ENCODE measurements around the gene RPS6KA3. TPM values are rescaled to one million over a fixed set of nuclear protein-coding genes. Genes with fewer than 3 reads are reported as not detected.

The RPS6KA3 gene
- total and polyA plus RNA-seq, 4 donors, result 12.5 to 81.4 (median 39.3) TPM

GRCh38 chrX:20269848-20270561, 3.3 kb upstream of the RPS6KA3 start:
- H3K27me3 ChIP-seq (ENCODE audit: control insufficient read depth in 3 of 3, insufficient read depth in 3 of 3, low read length in 2 of 3), result peaks cover 4 to 37% (median 24%) of the 10 kb centered on the region in 3 donors
- WGBS, 2 donors, result 79 to 94% methylated on average over 4 of the region's 4 CpGs
- no peak for TF ChIP-seq CTCF (IDR thresholded peaks at IDR 0.05; ENCODE audit: control extremely low read depth, extremely low read depth)

GRCh38 chrX:20267931-20268701, 1.4 kb upstream of the RPS6KA3 start:
- peak overlapping the region; percentile 49 to 92 for H3K27ac ChIP-seq (ENCODE audit: low read depth in 1 of 2, low read length in 1 of 2)
- peaks cover 0 to 4% (median 0%) of the 10 kb centered on the region in 4 donors for H3K9me3 ChIP-seq (ENCODE audit: control insufficient read depth in 4 of 4, insufficient read depth in 3 of 4, low read length in 3 of 4)
- peaks cover 4 to 44% (median 19%) of the 10 kb centered on the region in 3 donors for H3K27me3 ChIP-seq (ENCODE audit: control insufficient read depth in 3 of 3, insufficient read depth in 3 of 3, low read length in 2 of 3)
- WGBS, 2 donors, result 14 to 42% methylated on average over 39 to 54 of the region's 54 CpGs
- TF ChIP-seq CTCF (IDR thresholded peaks at IDR 0.05; ENCODE audit: control extremely low read depth, extremely low read depth), result no peak
- no peak overlapping the region for H3K4me3 ChIP-seq
- peak; percentile 62 to 77 (median 72) for DNase-seq
- peaks cover 0 to 7% (median 0%) of the 10 kb centered on the region in 5 donors for H3K4me1 ChIP-seq (ENCODE audit: control insufficient read depth in 5 of 5, insufficient read depth in 5 of 5, low read length in 5 of 5)
- no peak overlapping the region for H3K9ac ChIP-seq (ENCODE audit: insufficient read depth in 1 of 2, low read length in 2 of 2)
- H3K36me3 ChIP-seq (ENCODE audit: control insufficient read depth in 4 of 4, insufficient read depth in 4 of 4, low read length in 4 of 4), result no peaks in the 10 kb centered on the region
- no peak for ATAC-seq (ENCODE audit: insufficient read depth, low FRiP score)

More at GRCh38 chrX:20269848-20270561, 3.3 kb upstream of the RPS6KA3 start:
- DNase-seq (no peak), ATAC-seq (ENCODE audit: insufficient read depth, low FRiP score) (no peak)
- H3K9me3 ChIP-seq (ENCODE audit: control insufficient read depth in 4 of 4, insufficient read depth in 3 of 4, low read length in 3 of 4), result peaks cover 0 to 4% (median 0%) of the 10 kb centered on the region in 4 donors
- H3K4me3 ChIP-seq, result no peak overlapping the region
- H3K4me1 ChIP-seq (ENCODE audit: control insufficient read depth in 5 of 5, insufficient read depth in 5 of 5, low read length in 5 of 5), result peaks cover 0 to 3% (median 0%) of the 10 kb centered on the region in 5 donors
- no peak overlapping the region for H3K9ac ChIP-seq (ENCODE audit: insufficient read depth in 1 of 2, low read length in 2 of 2)
- H3K27ac ChIP-seq (ENCODE audit: low read depth in 1 of 2, low read length in 1 of 2), result no peak overlapping the region
- no peaks in the 10 kb centered on the region for H3K36me3 ChIP-seq (ENCODE audit: control insufficient read depth in 4 of 4, insufficient read depth in 4 of 4, low read length in 4 of 4)

GRCh38 chrX:20267607-20267930, 860 bp upstream of the RPS6KA3 start:
- 0 to 30% methylated on average over 14 of the region's 14 CpGs for WGBS, 2 donors
- H3K36me3 ChIP-seq (ENCODE audit: control insufficient read depth in 4 of 4, insufficient read depth in 4 of 4, low read length in 4 of 4), result no peaks in the 10 kb centered on the region
- H3K27ac ChIP-seq (ENCODE audit: low read depth in 1 of 2, low read length in 1 of 2), result peak overlapping the region; percentile 79 to 92
- peaks cover 4 to 44% (median 17%) of the 10 kb centered on the region in 3 donors for H3K27me3 ChIP-seq (ENCODE audit: control insufficient read depth in 3 of 3, insufficient read depth in 3 of 3, low read length in 2 of 3)
- DNase-seq (no peak), ATAC-seq (ENCODE audit: insufficient read depth, low FRiP score) (no peak)
- H3K9ac ChIP-seq (ENCODE audit: insufficient read depth in 1 of 2, low read length in 2 of 2), result peak overlapping the region in 1 of 2 donors; percentile 53
- TF ChIP-seq CTCF (IDR thresholded peaks at IDR 0.05; ENCODE audit: control extremely low read depth, extremely low read depth), result no peak
- H3K4me1 ChIP-seq (ENCODE audit: control insufficient read depth in 5 of 5, insufficient read depth in 5 of 5, low read length in 5 of 5), result peaks cover 0 to 7% (median 0%) of the 10 kb centered on the region in 5 donors
- peak overlapping the region; percentile 62 for H3K4me3 ChIP-seq
- H3K9me3 ChIP-seq (ENCODE audit: control insufficient read depth in 4 of 4, insufficient read depth in 3 of 4, low read length in 3 of 4), result peaks cover 0 to 4% (median 0%) of the 10 kb centered on the region in 4 donors
